GM21825 (cell line): ENCODE measurements around the gene PPEF1.

Source experiments
- ATAC-seq: cut with Tn5 transposase; IDR thresholded peaks from one replicate; pipeline ENCODE4 v1.9.1; 2021; ENCODE audit warnings: mild to moderate bottlenecking, moderate library complexity; ENCODE audit not compliant: unreplicated experiment

PPEF1 gene

GRCh38 chrX:18707426-18708049 lies at the start of gene PPEF1:
Gene PPEF1 (plus strand): TSS chrX:18707645. CDS start chrX:18707781, 136 bp downstream.
- no peak for ATAC-seq

GRCh38 chrX:18661273-18661672 lies 46.2 kb upstream of the PPEF1 start:
- ATAC-seq: no peak

GRCh38 chrX:18664947-18665346 lies 42.5 kb upstream of the PPEF1 start:
- ATAC-seq: no peak

GRCh38 chrX:18666614-18667013 lies 40.8 kb upstream of the PPEF1 start:
- no peak for ATAC-seq

GRCh38 chrX:18668071-18668835 lies 39.2 kb upstream of the PPEF1 start:
- no peak for ATAC-seq

GRCh38 chrX:18672008-18672407 lies 35.4 kb upstream of the PPEF1 start, which contains the start of gene RS1:
Gene RS1 (minus strand): TSS chrX:18672108. CDS start chrX:18672068, 40 bp downstream.
- ATAC-seq: no peak

GRCh38 chrX:18674417-18674787 lies 33.0 kb upstream of the PPEF1 start:
- peak; percentile 45 for ATAC-seq

- peak; percentile 73 for ATAC-seq
These were observed 32.4 kb upstream of the PPEF1 start for GRCh38 chrX:18674788-18675735.

- ATAC-seq: no peak
These were observed 31.4 kb upstream of the PPEF1 start for GRCh38 chrX:18676050-18676449.

- no peak for ATAC-seq
These were observed 31.0 kb upstream of the PPEF1 start for GRCh38 chrX:18676470-18676869.

- no peak for ATAC-seq
These were observed 30.1 kb upstream of the PPEF1 start for GRCh38 chrX:18677161-18677869.

- no peak for ATAC-seq
These were observed 25.4 kb upstream of the PPEF1 start for GRCh38 chrX:18681996-18682395.

GRCh38 chrX:18682979-18683387 lies 24.5 kb upstream of the PPEF1 start:
- no peak for ATAC-seq

GRCh38 chrX:18687856-18688495 lies 19.5 kb upstream of the PPEF1 start:
- no peak for ATAC-seq

- ATAC-seq: no peak
These were observed 16.0 kb upstream of the PPEF1 start for GRCh38 chrX:18691431-18691830.

GRCh38 chrX:18692541-18692940 lies 14.9 kb upstream of the PPEF1 start:
- ATAC-seq: no peak

- no peak for ATAC-seq
These were observed 10.8 kb upstream of the PPEF1 start for GRCh38 chrX:18696653-18697052.

- no peak for ATAC-seq
These were observed 8.5 kb upstream of the PPEF1 start for GRCh38 chrX:18698737-18699650.
